ENCODE data around the gene TEKTIP1.
"Not testable (repeated sequence)": the region's sequence is repeated elsewhere in the genome, so short reads cannot be mapped to it uniquely, and the experiment has no call there.

The TEKTIP1 gene

DNA sequence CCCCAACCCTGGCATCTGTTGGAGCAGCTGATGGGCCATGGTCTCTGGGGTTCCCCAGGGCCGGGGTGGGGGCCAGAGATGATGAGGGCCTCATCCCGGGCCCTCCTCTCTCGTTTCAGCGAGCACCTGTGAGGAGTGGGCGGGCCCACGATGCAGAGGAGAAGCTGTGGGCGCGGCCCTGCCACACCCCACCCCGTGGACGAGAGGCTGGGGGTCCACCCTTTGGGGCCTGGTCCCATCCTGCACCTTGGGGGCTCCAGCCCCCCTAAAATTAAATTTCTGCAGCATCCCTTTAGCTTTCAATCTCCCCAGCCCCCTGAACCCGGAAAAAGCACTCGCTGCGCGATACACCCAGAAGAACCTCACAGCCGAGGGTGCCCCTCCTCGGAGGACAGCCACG is 39.4 kb downstream of the TEKTIP1 start:
- Histone ChIP-seq H3K4me3 (ENCODE audit: extremely low read depth, insufficient read depth, low read length, poor library complexity, severe bottlenecking) (no peak overlapping the region), H3K4me1 (ENCODE audit: control insufficient read depth, insufficient read depth, low read length, poor library complexity, severe bottlenecking) (peaks cover 18% of the 10 kb centered on the region), H3K36me3 (ENCODE audit: control insufficient read depth, insufficient read depth, low read length) (peaks cover 20% of the 10 kb centered on the region), H3K27ac (ENCODE audit: low read depth, low read length, severe bottlenecking) (no peak overlapping the region), H3K9me3 (ENCODE audit: control insufficient read depth, low read length) (no peaks in the 10 kb centered on the region)
- WGBS, 2 experiments (ENCODE audit: insufficient coverage in 2 of 2), result 79 to 91% methylated on average over 9 to 12 of the region's 17 CpGs

DNA sequence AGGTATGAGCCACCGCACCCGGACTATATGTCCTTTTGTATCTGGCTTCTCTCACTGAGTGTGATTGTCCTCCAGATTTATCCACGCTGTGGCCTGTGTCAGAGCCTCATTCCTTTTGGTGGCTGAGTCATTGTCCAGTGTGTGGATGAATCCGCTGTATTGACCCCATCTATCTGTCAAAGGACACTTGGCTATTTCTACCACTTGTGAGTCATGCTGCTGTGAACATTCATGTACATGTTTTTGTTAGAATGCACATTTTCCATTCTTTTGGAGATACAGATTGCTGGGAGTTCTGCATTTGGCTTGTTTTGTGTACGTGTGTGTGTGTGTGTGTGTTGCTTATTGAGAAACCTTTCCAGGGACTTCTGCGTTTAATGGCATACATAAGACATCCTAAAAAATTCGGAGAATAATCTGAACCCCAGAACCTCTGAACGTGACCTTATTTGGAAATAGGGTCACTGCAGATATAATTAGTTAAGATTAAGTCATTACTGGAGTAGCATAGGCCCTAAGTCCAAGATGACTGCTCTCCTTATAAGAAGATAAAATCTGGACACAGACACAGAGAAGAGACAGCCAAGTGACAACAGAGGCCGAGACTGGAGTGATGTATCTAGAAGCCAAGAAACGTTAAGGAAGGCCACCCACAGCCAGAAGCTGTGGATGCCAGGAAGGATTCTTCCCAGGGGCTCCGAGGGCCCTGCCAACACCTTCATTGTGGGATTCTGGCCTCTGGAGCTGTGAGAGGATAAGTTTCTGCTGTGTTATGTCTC is 41.4 kb downstream of the TEKTIP1 start:
- H3K27ac ChIP-seq (ENCODE audit: low read depth, low read length, severe bottlenecking), result peak overlapping the region; percentile 46
- WGBS, 2 experiments (ENCODE audit: insufficient coverage in 2 of 2), result 73 to 77% methylated on average over 6 to 10 of the region's 11 CpGs
- no peaks in the 10 kb centered on the region for H3K9me3 ChIP-seq (ENCODE audit: control insufficient read depth, low read length)
- H3K4me3 ChIP-seq (ENCODE audit: extremely low read depth, insufficient read depth, low read length, poor library complexity, severe bottlenecking), result no peak overlapping the region
- peaks cover 18% of the 10 kb centered on the region for H3K4me1 ChIP-seq (ENCODE audit: control insufficient read depth, insufficient read depth, low read length, poor library complexity, severe bottlenecking)
- H3K36me3 ChIP-seq (ENCODE audit: control insufficient read depth, insufficient read depth, low read length), result peaks cover 7% of the 10 kb centered on the region

DNA sequence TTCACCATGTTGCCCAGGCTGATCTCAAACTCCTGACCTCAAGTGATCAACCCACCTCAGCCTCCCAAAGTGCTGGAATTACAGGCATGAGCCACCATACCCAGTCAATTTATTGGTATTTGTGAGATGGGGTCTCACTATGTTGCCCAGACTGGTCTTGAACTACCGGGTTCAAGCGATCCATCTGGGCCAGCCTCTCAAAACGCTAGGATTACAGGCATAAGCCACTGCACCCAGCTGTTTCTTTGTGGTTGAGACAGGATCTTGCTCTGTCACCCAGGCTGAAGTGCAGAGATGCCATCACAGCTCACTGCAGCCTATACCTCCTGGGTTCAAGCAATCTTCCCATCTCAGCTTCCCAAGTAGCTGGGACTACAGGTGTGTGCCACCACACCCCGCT is 42.8 kb downstream of the TEKTIP1 start:
- WGBS, 2 experiments (ENCODE audit: insufficient coverage in 2 of 2), result 68 to 76% methylated on average over 3 to 4 of the region's 4 CpGs
- not testable (repeated sequence) for H3K4me1 ChIP-seq (ENCODE audit: control insufficient read depth, insufficient read depth, low read length, poor library complexity, severe bottlenecking); H3K4me3 ChIP-seq (ENCODE audit: extremely low read depth, insufficient read depth, low read length, poor library complexity, severe bottlenecking); H3K36me3 ChIP-seq (ENCODE audit: control insufficient read depth, insufficient read depth, low read length); H3K9me3 ChIP-seq (ENCODE audit: control insufficient read depth, low read length); H3K27ac ChIP-seq (ENCODE audit: low read depth, low read length, severe bottlenecking)

DNA sequence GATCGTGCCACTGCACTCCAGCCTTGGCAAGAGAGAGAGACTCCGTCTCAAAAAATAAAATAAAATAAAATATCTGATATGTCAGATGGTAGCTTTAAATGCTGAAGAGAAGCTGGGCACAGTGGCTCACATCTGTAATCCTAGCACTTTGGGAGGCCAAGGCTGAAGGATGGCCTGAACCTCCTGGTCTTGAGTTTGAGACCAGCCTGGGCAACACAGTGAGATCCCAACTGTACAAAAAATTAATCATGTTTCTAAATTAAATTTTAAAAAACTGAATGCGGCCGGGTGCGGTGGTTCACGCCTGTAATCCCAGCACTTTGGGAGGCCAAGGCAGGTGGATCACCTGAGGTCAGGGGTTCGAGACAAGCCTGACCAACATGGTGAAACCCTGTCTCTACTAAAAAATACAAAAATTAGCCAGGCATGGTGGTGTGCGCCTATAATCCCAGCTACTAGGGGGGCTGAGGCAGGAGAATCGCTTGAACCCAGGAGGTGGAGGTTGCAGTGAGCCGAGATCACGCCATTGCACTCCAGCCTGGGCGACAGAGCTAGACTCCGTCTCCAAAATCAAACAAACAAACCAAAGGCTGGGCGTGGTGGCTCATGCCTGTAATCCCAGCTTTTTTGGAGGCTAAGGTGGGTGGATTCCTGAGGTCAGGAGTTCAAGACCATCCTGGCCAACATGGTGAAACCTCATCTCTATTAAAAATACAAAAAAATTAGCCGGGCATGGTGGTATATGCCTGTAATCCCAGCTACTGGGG is 45.2 kb downstream of the TEKTIP1 start:
- WGBS, 2 experiments (ENCODE audit: insufficient coverage in 2 of 2), result 84 to 90% methylated on average over 2 to 8 of the region's 15 CpGs

DNA sequence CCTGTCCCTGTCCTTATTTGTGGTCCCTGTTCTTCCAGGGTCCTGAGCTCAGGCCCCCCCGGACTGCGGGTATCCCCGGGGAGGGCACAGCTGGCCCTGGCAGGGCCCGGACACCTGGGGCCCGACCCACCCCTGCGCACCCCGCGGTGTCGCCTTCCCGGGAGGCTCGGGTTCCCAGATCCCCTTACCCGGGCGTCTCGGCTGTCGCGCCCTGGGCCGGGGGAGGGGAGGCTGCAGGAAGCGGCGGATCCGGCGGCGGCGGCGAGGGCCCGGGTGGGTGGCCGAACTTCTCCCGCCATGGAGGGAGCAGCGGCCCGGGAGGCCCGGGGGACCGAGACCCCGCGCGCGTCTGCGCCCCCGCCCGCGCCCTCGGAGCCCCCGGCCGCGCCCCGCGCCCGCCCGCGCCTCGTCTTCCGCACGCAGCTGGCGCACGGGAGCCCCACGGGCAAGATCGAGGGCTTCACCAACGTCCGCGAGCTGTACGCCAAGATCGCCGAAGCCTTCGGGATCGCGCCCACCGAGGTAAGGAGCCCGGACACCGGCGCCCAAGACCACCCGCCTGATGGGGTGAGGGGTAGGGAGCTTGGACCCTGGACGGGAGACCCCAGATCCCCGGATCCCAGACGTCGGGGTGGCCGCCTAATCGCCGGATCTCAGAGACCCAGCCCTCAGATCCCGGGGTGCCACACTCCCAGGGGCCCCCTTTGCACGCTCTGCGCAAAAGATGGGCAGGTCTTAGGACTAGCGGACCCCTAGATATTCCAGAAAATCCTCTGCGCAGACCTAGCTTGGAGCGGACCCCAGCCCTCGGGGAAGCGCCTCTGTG is 46.5 kb downstream of the TEKTIP1 start, which contains the start of gene GIPC3:
Gene GIPC3 (plus strand): TSS at position 178 of the 826 bp plus-strand sequence. CDS start 120 bp downstream, at position 298.
- Histone ChIP-seq H3K27ac (ENCODE audit: low read depth, low read length, severe bottlenecking) (no peak within 1 kb of the TSS), H3K4me3 (ENCODE audit: extremely low read depth, insufficient read depth, low read length, poor library complexity, severe bottlenecking) (peak within 1 kb of the TSS; percentile 27), H3K36me3 (ENCODE audit: control insufficient read depth, insufficient read depth, low read length) (no peaks in the 10 kb centered on the region), H3K9me3 (ENCODE audit: control insufficient read depth, low read length) (no peaks in the 10 kb centered on the region), H3K4me1 (ENCODE audit: control insufficient read depth, insufficient read depth, low read length, poor library complexity, severe bottlenecking) (no peaks in the 10 kb centered on the region)
- 14 to 16% methylated on average over 51 to 78 of the region's 84 CpGs for WGBS, 2 experiments (ENCODE audit: insufficient coverage in 2 of 2)

More for the DNA sequence above, 45.2 kb downstream of the TEKTIP1 start:
- H3K9me3 ChIP-seq (ENCODE audit: control insufficient read depth, low read length); H3K36me3 ChIP-seq (ENCODE audit: control insufficient read depth, insufficient read depth, low read length); H3K27ac ChIP-seq (ENCODE audit: low read depth, low read length, severe bottlenecking); H3K4me3 ChIP-seq (ENCODE audit: extremely low read depth, insufficient read depth, low read length, poor library complexity, severe bottlenecking); H3K4me1 ChIP-seq (ENCODE audit: control insufficient read depth, insufficient read depth, low read length, poor library complexity, severe bottlenecking): not testable (repeated sequence)

DNA sequence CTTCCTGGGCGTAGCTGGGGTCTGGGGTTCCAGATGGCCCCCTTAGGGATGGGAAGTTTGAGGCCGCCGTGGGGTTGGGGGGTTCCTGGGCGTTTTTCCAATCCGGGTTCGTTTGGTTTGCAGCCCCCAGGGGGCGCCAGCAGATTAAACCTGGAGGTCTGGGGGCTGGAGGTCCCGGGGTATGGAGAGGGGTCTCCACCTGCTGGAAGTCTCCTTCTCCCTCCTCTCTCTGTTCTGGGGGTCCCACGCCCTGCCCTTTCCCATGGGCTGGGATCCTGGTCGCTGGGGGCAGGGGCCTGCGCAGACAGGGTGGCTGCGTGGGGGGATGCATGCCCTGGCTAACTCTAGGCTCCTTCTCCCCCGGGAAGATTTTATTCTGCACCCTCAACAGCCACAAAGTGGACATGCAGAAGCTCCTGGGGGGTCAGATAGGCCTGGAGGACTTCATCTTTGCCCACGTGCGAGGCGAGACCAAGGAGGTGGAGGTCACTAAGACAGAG is 47.2 kb downstream of the TEKTIP1 start:
- Histone ChIP-seq H3K4me1 (ENCODE audit: control insufficient read depth, insufficient read depth, low read length, poor library complexity, severe bottlenecking) (no peaks in the 10 kb centered on the region), H3K9me3 (ENCODE audit: control insufficient read depth, low read length) (peaks cover 2% of the 10 kb centered on the region), H3K36me3 (ENCODE audit: control insufficient read depth, insufficient read depth, low read length) (no peaks in the 10 kb centered on the region), H3K4me3 (ENCODE audit: extremely low read depth, insufficient read depth, low read length, poor library complexity, severe bottlenecking) (peak overlapping the region; percentile 27), H3K27ac (ENCODE audit: low read depth, low read length, severe bottlenecking) (no peak overlapping the region)
- WGBS, 2 experiments (ENCODE audit: insufficient coverage in 2 of 2), result 39 to 63% methylated on average over 6 to 11 of the region's 16 CpGs

DNA sequence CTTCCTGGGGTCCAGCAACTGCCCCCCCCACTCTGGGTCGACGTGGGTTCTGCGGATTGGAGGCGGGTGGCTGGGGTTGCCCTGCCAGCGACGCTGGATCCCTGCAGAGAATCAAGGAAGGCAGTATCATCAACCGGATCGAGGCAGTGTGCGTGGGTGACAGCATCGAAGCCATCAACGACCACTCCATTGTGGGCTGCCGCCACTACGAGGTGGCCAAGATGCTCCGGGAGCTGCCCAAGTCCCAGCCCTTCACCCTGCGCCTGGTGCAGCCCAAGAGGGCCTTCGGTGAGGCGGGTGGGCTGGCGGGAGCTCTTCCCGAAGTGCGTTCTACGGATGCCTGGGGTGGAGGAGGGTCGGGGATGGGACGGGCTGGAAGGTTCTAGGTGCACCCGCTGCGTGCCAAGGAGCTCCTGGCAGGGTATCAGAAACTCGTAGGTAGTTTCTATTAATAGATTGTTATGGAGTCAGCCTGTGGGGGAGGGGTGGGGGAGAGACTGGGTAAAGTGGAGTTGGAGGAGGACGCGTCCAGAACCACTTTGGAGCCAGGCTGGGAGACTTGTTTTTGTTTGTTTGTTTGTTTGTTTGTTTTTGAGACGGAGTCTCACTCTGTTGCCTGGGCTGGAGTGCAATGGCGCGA is 47.9 kb downstream of the TEKTIP1 start:
- H3K27ac ChIP-seq (ENCODE audit: low read depth, low read length, severe bottlenecking), result no peak overlapping the region
- no peaks in the 10 kb centered on the region for H3K36me3 ChIP-seq (ENCODE audit: control insufficient read depth, insufficient read depth, low read length)
- peaks cover 5% of the 10 kb centered on the region for H3K9me3 ChIP-seq (ENCODE audit: control insufficient read depth, low read length)
- 73 to 74% methylated on average over 26 to 30 of the region's 31 CpGs for WGBS, 2 experiments (ENCODE audit: insufficient coverage in 2 of 2)
- no peak overlapping the region for H3K4me3 ChIP-seq (ENCODE audit: extremely low read depth, insufficient read depth, low read length, poor library complexity, severe bottlenecking)
- H3K4me1 ChIP-seq (ENCODE audit: control insufficient read depth, insufficient read depth, low read length, poor library complexity, severe bottlenecking), result no peaks in the 10 kb centered on the region

DNA sequence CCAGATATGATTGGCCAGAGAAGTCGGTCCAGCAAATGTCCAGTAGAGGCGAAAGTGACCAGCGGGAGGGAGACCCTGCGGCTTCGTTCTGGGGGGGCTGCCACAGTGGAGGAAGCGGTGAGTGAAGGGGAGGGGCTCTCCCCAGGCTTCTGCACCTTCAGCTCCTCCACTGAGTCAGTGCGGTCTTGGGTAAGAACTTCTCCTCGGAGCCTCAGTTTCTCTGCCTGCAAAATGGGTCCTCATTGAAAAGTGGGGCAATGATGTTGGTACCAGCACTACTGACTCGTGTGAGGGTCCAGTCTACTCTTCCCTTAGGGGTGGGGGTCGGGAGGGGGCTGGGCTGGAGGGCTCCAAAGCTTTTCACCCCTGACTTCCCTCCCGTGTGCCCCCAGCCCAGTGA is 50.5 kb downstream of the TEKTIP1 start:
- H3K9me3 ChIP-seq (ENCODE audit: control insufficient read depth, low read length), result peaks cover 5% of the 10 kb centered on the region
- no peaks in the 10 kb centered on the region for H3K36me3 ChIP-seq (ENCODE audit: control insufficient read depth, insufficient read depth, low read length)
- H3K27ac ChIP-seq (ENCODE audit: low read depth, low read length, severe bottlenecking), result no peak overlapping the region
- no peaks in the 10 kb centered on the region for H3K4me1 ChIP-seq (ENCODE audit: control insufficient read depth, insufficient read depth, low read length, poor library complexity, severe bottlenecking)
- 87% methylated on average over 7 of the region's 11 CpGs; no CpG with 5 or more reads in 1 of the 2 experiments for WGBS, 2 experiments (ENCODE audit: insufficient coverage in 2 of 2)
- H3K4me3 ChIP-seq (ENCODE audit: extremely low read depth, insufficient read depth, low read length, poor library complexity, severe bottlenecking), result no peak overlapping the region

DNA sequence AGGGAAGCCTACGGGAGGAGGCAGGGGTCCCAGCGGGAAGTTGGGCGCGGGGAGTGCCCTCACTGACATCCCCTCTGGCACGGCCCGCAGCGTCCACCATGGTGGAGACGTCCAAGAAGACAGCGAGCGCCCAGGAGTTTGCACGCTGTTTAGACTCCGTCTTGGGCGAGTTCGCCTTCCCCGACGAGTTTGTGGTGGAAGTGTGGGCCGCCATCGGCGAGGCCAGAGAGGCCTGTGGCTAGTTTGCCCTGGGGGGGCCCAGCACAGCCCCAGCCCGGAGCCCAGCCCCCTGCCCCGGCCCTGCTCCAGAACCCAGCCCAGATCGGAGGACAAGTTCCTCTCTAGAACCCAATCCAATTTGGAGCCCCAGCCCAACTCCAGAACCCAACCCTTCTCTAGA is 51.0 kb downstream of the TEKTIP1 start:
- no peaks in the 10 kb centered on the region for H3K4me1 ChIP-seq (ENCODE audit: control insufficient read depth, insufficient read depth, low read length, poor library complexity, severe bottlenecking)
- no peak overlapping the region for H3K4me3 ChIP-seq (ENCODE audit: extremely low read depth, insufficient read depth, low read length, poor library complexity, severe bottlenecking)
- H3K36me3 ChIP-seq (ENCODE audit: control insufficient read depth, insufficient read depth, low read length), result no peaks in the 10 kb centered on the region
- peaks cover 5% of the 10 kb centered on the region for H3K9me3 ChIP-seq (ENCODE audit: control insufficient read depth, low read length)
- no peak overlapping the region for H3K27ac ChIP-seq (ENCODE audit: low read depth, low read length, severe bottlenecking)
- WGBS, 2 experiments (ENCODE audit: insufficient coverage in 2 of 2), result 93 to 95% methylated on average over 19 to 22 of the region's 22 CpGs
